PC-3 (cell line): ENCODE data around the gene NUP93. TPM values are rescaled to one million over a fixed set of nuclear protein-coding genes. Genes with fewer than 3 reads are reported as not detected.

Experiments used
- ATAC-seq: fragments of 200-7000 bp; cut with Tn5 transposase; 2 replicates; pipeline ENCODE4 v1.9.1; 2020; ENCODE audit warnings: mild to moderate bottlenecking, moderate library complexity
- BruUV-seq: library from RNA; stranded (reverse); fragments of 400-500 nt; replicated peaks from 2 replicates; lab custom pipeline; 2021; lab: Mats Ljungman, UMichigan
- CTCF ChIA-PET: fragments of 300-600 bp; sonication (Branson Sonifier 250); formaldehyde crosslinking; loops from one replicate; lab custom pipeline; 2022; ENCODE audit warnings: antibody characterized with exemption; lab: Charles Lee
- POLR2A ChIA-PET: fragments of 300-600 bp; sonication (Branson Sonifier 250); formaldehyde crosslinking; loops from one replicate; lab custom pipeline; 2022; ENCODE audit warnings: antibody characterized with exemption; ENCODE audit not compliant: unreplicated experiment; lab: Charles Lee
- DNase-seq: peaks from one replicate; pipeline ENCODE4 v3.0.0-alpha.2; 2015
- H2AFZ ChIP-seq: fragments of 300-600 bp; sonication (generic); 2 replicates; pipeline ENCODE4 v1.6.0; 2016; ENCODE audit warnings: antibody characterized with exemption, low read length
- H3F3A ChIP-seq: fragments of 300-600 bp; sonication (generic); one replicate; pipeline ENCODE4 v1.6.0; 2017; ENCODE audit warnings: antibody characterized with exemption, low read length, control low read depth, mild to moderate bottlenecking; ENCODE audit not compliant: unreplicated experiment
- H3K27ac ChIP-seq: fragments of 300-600 bp; sonication (generic); 2 replicates; pipeline ENCODE4 v1.5.1; 2016; ENCODE audit warnings: mild to moderate bottlenecking, low read length
- H3K27me3 ChIP-seq: fragments of 300-600 bp; sonication (generic); 2 replicates; pipeline ENCODE4 v1.6.1; 2016; ENCODE audit warnings: low read length, mixed read lengths
- H3K36me3 ChIP-seq: fragments of 300-600 bp; sonication (generic); 2 replicates; pipeline ENCODE4 v1.6.1; 2016; ENCODE audit warnings: low read depth, mixed run types, low read length, mixed read lengths
- H3K4me1 ChIP-seq: fragments of 300-600 bp; sonication (generic); 2 replicates; pipeline ENCODE4 v1.5.1; 2016; ENCODE audit warnings: low read length; ENCODE audit not compliant: insufficient read depth
- H3K4me2 ChIP-seq: fragments of 300-600 bp; sonication (generic); 2 replicates; pipeline ENCODE4 v1.6.0; 2016; ENCODE audit warnings: low read length
- H3K4me3 ChIP-seq: fragments of 300-600 bp; sonication (generic); 2 replicates; pipeline ENCODE4 v1.5.1; 2016; ENCODE audit warnings: mild to moderate bottlenecking, low read length, mixed read lengths
- H3K79me2 ChIP-seq: fragments of 300-600 bp; sonication (generic); 2 replicates; pipeline ENCODE4 v1.6.1; 2017; ENCODE audit warnings: low read length, mixed read lengths
- H3K9ac ChIP-seq: fragments of 300-600 bp; sonication (generic); 2 replicates; pipeline ENCODE4 v1.6.0; 2016; ENCODE audit warnings: mild to moderate bottlenecking, low read length
- H3K9me2 ChIP-seq: fragments of 300-600 bp; sonication (generic); replicated peaks from 2 replicates; pipeline ENCODE4 v1.6.1; 2016; ENCODE audit warnings: mixed run types, low read length, mixed read lengths
- H3K9me3 ChIP-seq: fragments of 300-600 bp; sonication (generic); 2 replicates; pipeline ENCODE4 v1.6.1; 2016; ENCODE audit warnings: low read length, mixed read lengths
- H4K20me1 ChIP-seq: fragments of 300-600 bp; sonication (generic); 2 replicates; pipeline ENCODE4 v1.6.1; 2016; ENCODE audit warnings: low read length, mixed read lengths
- CTCF ChIP-seq: fragments of 300-600 bp; sonication (generic); conservative IDR thresholded peaks from 2 replicates; pipeline ENCODE4 v1.5.1; 2017; ENCODE audit warnings: antibody characterized with exemption, low read depth, mild to moderate bottlenecking, low read length
- EZH2 ChIP-seq: fragments of 300-600 bp; sonication (generic); IDR thresholded peaks from one replicate; pipeline ENCODE4 v1.6.1; 2017; ENCODE audit warnings: antibody characterized with exemption, mild to moderate bottlenecking, low read length; ENCODE audit not compliant: unreplicated experiment
- EZH2phosphoT487 ChIP-seq: fragments of 300-600 bp; sonication (generic); IDR thresholded peaks from 2 replicates; pipeline ENCODE4 v1.6.1; 2018; ENCODE audit warnings: mild to moderate bottlenecking, antibody characterized with exemption, low read length, borderline replicate concordance
- intact Hi-C: fragments of 100-400 bp; cut with micrococcal nuclease; formaldehyde crosslinking; loops from 2 replicates; pipeline ENCODE4 v1.9.0; 2023
- total RNA-seq: library from RNA; depleted of rRNA; stranded (reverse); fragments of >200 nt; gene quantifications from 2 replicates; pipeline ENCODE4 v1.2.3, GENCODE V29; 2014

NUP93 gene
- total RNA-seq, 1 experiment from 2014 or later = 98.6 TPM

GRCh38 chr16:56852401-56852730, 122.4 kb downstream of the NUP93 start:
- intact Hi-C loops = loop anchor here (1.0 kb wide), 1 partner anchor 59 kb away; no protein-coding TSS in a partner anchor
- no TSS peak for BruUV-seq
- Histone ChIP-seq H4K20me1 (no peaks in the 10 kb centered on the region), H3K27me3 (no peaks in the 10 kb centered on the region), H3K4me2 (no peak overlapping the region), H3K4me3 (no peak overlapping the region), H3K9me2 (no peaks in the 10 kb centered on the region), H2AFZ (no peak overlapping the region), H3K36me3 (no peaks in the 10 kb centered on the region), H3K9me3 (no peaks in the 10 kb centered on the region), H3K9ac (no peak overlapping the region), H3F3A (no peaks in the 10 kb centered on the region), H3K27ac (no peak overlapping the region), H3K79me2 (no peaks in the 10 kb centered on the region), H3K4me1 (peaks cover 34% of the 10 kb centered on the region)
- DNase-seq (no peak), ATAC-seq (no peak)
- ChIA-PET CTCF (interaction anchor here (1.4 kb wide), 1 partner anchor 59 kb away, joined by 4 read pairs; no protein-coding TSS in a partner anchor), POLR2A (no interaction called here)
- TF ChIP-seq EZH2phosphoT487 (no peak), CTCF (no peak), EZH2 (no peak)

- no peak for TF ChIP-seq CTCF
- TF ChIP-seq EZH2phosphoT487 = no peak
- TF ChIP-seq EZH2 = no peak
- Histone ChIP-seq H3F3A (no peaks in the 10 kb centered on the region), H3K9ac (no peak overlapping the region), H3K9me2 (no peaks in the 10 kb centered on the region), H3K36me3 (no peaks in the 10 kb centered on the region), H3K27ac (no peak overlapping the region), H2AFZ (no peak overlapping the region), H3K27me3 (no peaks in the 10 kb centered on the region), H3K4me3 (no peak overlapping the region), H3K79me2 (no peaks in the 10 kb centered on the region), H3K4me2 (no peak overlapping the region), H3K4me1 (peaks cover 28% of the 10 kb centered on the region), H3K9me3 (no peaks in the 10 kb centered on the region), H4K20me1 (no peaks in the 10 kb centered on the region)
- intact Hi-C loops = loop anchor here (1.0 kb wide), 1 partner anchor 60 kb away; no protein-coding TSS in a partner anchor
- BruUV-seq = no TSS peak
- ChIA-PET POLR2A (no interaction called here), CTCF (no interaction called here)
- ATAC-seq (no peak), DNase-seq (no peak)
Measured at GRCh38 chr16:56852968-56853367, 123.0 kb downstream of the NUP93 start.

GRCh38 chr16:56855201-56855600, 125.3 kb downstream of the NUP93 start:
- no peak overlapping the region for H3K27ac ChIP-seq
- H3K36me3 ChIP-seq = no peaks in the 10 kb centered on the region
- BruUV-seq = no TSS peak
- ChIA-PET POLR2A (no interaction called here), CTCF (no interaction called here)
- H3K27me3 ChIP-seq = no peaks in the 10 kb centered on the region
- no peaks in the 10 kb centered on the region for H3F3A ChIP-seq
- no peak overlapping the region for H3K4me2 ChIP-seq
- no peaks in the 10 kb centered on the region for H4K20me1 ChIP-seq
- no peak for TF ChIP-seq EZH2phosphoT487
- no peak for TF ChIP-seq CTCF
- TF ChIP-seq EZH2 = no peak
- H3K9me3 ChIP-seq = no peaks in the 10 kb centered on the region
- DNase-seq = no peak
- no peak overlapping the region for H3K9ac ChIP-seq
- H3K4me1 ChIP-seq = peaks cover 9% of the 10 kb centered on the region; the same call in 1 of the 2 replicates
- H3K9me2 ChIP-seq = no peaks in the 10 kb centered on the region
- no peak overlapping the region for H2AFZ ChIP-seq
- no peak overlapping the region for H3K4me3 ChIP-seq
- H3K79me2 ChIP-seq = no peaks in the 10 kb centered on the region
- ATAC-seq = no peak
- intact Hi-C loops = no loop called here
